ENCODE data around the gene TNS3. TPM values are rescaled to one million over a fixed set of nuclear protein-coding genes. Genes with fewer than 3 reads are reported as not detected.

TNS3 gene
- total RNA-seq, 1 experiment from 2014 or later, result 143 TPM

DNA sequence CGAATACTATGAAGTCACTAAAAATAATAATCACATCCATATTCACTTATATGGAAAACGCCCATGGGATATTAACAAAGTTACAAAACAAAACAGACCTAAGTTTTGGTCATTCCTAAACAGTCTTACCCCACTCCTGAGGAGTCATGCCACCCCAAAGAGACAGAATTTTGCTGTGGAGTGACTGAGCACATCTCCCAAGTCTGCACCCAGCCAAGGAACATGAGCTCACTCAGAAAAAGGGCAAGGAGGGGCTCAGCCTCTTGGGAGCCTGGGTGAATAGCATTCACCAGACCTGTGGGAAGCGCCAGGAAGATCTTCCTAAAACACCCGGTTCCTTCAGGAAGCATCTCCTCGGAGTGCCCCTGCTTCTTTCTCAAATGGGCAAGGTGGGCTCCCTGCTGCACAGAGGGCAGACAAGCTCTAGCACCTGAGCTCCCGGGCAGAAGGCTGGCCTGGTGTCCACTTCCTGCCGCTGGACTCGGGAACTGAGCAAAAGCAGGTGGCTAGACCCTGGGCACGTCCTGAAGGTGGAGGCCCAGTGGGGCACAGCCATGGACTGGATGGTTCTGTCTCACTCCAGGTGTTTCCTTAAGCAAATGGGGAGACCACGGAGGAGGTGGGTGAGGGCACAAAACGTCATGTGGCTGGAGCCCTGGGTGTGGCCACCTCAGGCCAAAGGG, 31.0 kb downstream of the TNS3 start:
- Histone ChIP-seq H3K36me3 (ENCODE audit: low read depth) (peaks cover 51% of the 10 kb centered on the region), H3K4me2 (no peak overlapping the region), H3K27ac (no peak overlapping the region), H3K27me3 (ENCODE audit: insufficient read depth, low read depth) (no peaks in the 10 kb centered on the region), H3K4me3 (no peak overlapping the region), H4K20me1 (ENCODE audit: insufficient read depth) (peaks cover 74% of the 10 kb centered on the region), H2AFZ (no peak overlapping the region), H3K9me3 (ENCODE audit: insufficient read depth, low read depth) (no peaks in the 10 kb centered on the region), H3K4me1 (replicated peaks; ENCODE audit: insufficient read depth) (peaks cover 17% of the 10 kb centered on the region), H3K79me2 (ENCODE audit: low read depth) (peaks cover 98% of the 10 kb centered on the region), H3K9me2 (ENCODE audit: insufficient read depth) (no peaks in the 10 kb centered on the region), H3F3A (ENCODE audit: insufficient read depth, low read depth) (peaks cover 27% of the 10 kb centered on the region; the same call in 1 of the 2 replicates)
- CTCF ChIA-PET, result no interaction called here
- BruUV-seq (replicated peaks), result no TSS peak
- TF ChIP-seq, protein P1, sequence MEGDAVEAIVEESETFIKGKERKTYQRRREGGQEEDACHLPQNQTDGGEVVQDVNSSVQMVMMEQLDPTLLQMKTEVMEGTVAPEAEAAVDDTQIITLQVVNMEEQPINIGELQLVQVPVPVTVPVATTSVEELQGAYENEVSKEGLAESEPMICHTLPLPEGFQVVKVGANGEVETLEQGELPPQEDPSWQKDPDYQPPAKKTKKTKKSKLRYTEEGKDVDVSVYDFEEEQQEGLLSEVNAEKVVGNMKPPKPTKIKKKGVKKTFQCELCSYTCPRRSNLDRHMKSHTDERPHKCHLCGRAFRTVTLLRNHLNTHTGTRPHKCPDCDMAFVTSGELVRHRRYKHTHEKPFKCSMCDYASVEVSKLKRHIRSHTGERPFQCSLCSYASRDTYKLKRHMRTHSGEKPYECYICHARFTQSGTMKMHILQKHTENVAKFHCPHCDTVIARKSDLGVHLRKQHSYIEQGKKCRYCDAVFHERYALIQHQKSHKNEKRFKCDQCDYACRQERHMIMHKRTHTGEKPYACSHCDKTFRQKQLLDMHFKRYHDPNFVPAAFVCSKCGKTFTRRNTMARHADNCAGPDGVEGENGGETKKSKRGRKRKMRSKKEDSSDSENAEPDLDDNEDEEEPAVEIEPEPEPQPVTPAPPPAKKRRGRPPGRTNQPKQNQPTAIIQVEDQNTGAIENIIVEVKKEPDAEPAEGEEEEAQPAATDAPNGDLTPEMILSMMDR (conservative IDR thresholded peaks at IDR 0.05), result no peak
- TF ChIP-seq EZH2 (IDR thresholded peaks at IDR 0.05; ENCODE audit: low read depth), result no peak
- intact Hi-C loops (cut with micrococcal nuclease; ENCODE audit: unreplicated experiment), result no loop called here
- no peak for DNase-seq
- POLR2A ChIA-PET (ENCODE audit: unreplicated experiment), result interaction anchor here (0.6 kb wide), 1 partner anchor 17 kb away, joined by 3 read pairs; no protein-coding TSS in a partner anchor

GRCh38 chr7:47549916-47550315, 32.0 kb downstream of the TNS3 start:
- Histone ChIP-seq H3K27me3 (ENCODE audit: insufficient read depth, low read depth) (no peaks in the 10 kb centered on the region), H3K4me3 (no peak overlapping the region), H3K27ac (no peak overlapping the region), H3K4me2 (no peak overlapping the region), H3F3A (ENCODE audit: insufficient read depth, low read depth) (peaks cover 34% of the 10 kb centered on the region; the same call in 1 of the 2 replicates), H3K9me2 (ENCODE audit: insufficient read depth) (no peaks in the 10 kb centered on the region), H3K4me1 (replicated peaks; ENCODE audit: insufficient read depth) (peaks cover 17% of the 10 kb centered on the region), H2AFZ (no peak overlapping the region), H3K36me3 (ENCODE audit: low read depth) (peaks cover 44% of the 10 kb centered on the region), H3K9me3 (ENCODE audit: insufficient read depth, low read depth) (no peaks in the 10 kb centered on the region), H3K79me2 (ENCODE audit: low read depth) (peaks cover 98% of the 10 kb centered on the region), H4K20me1 (ENCODE audit: insufficient read depth) (peaks cover 77% of the 10 kb centered on the region)
- TF ChIP-seq, protein P1 (conservative IDR thresholded peaks at IDR 0.05), result no peak
- no peak for TF ChIP-seq EZH2 (IDR thresholded peaks at IDR 0.05; ENCODE audit: low read depth)
- no TSS peak for BruUV-seq (replicated peaks)
- CTCF ChIA-PET, result no interaction called here
- DNase-seq, result no peak
- intact Hi-C loops (cut with micrococcal nuclease; ENCODE audit: unreplicated experiment), result no loop called here
- POLR2A ChIA-PET (ENCODE audit: unreplicated experiment), result no interaction called here

- Histone ChIP-seq H4K20me1 (ENCODE audit: insufficient read depth) (peaks cover 79% of the 10 kb centered on the region), H3K9me2 (ENCODE audit: insufficient read depth) (no peaks in the 10 kb centered on the region), H3K79me2 (ENCODE audit: low read depth) (peaks cover 98% of the 10 kb centered on the region), H3K4me1 (replicated peaks; ENCODE audit: insufficient read depth) (peaks cover 17% of the 10 kb centered on the region), H3K27me3 (ENCODE audit: insufficient read depth, low read depth) (no peaks in the 10 kb centered on the region), H3K4me3 (no peak overlapping the region), H2AFZ (no peak overlapping the region), H3F3A (ENCODE audit: insufficient read depth, low read depth) (peaks cover 33% of the 10 kb centered on the region; the same call in 1 of the 2 replicates), H3K4me2 (no peak overlapping the region), H3K27ac (no peak overlapping the region), H3K36me3 (ENCODE audit: low read depth) (peaks cover 43% of the 10 kb centered on the region), H3K9me3 (ENCODE audit: insufficient read depth, low read depth) (no peaks in the 10 kb centered on the region)
- BruUV-seq (replicated peaks), result no TSS peak
- intact Hi-C loops (cut with micrococcal nuclease; ENCODE audit: unreplicated experiment), result no loop called here
- no peak for TF ChIP-seq EZH2 (IDR thresholded peaks at IDR 0.05; ENCODE audit: low read depth)
- TF ChIP-seq, protein P1 (conservative IDR thresholded peaks at IDR 0.05), result no peak
- POLR2A ChIA-PET (ENCODE audit: unreplicated experiment), result no interaction called here
- no peak for DNase-seq
- CTCF ChIA-PET, result no interaction called here
Observed at GRCh38 chr7:47549397-47549796, 32.5 kb downstream of the TNS3 start.
